HCEC 1CT (cell line): ENCODE measurements around the gene REM2.
"Not testable (repeated sequence)": the region's sequence is repeated elsewhere in the genome, so short reads cannot be mapped to it uniquely, and the experiment has no call there.

ENCODE experiments used
- DNase-seq: peaks from one replicate; pipeline ENCODE4 v3.0.0-alpha.2; 2017

The REM2 gene

DNA sequence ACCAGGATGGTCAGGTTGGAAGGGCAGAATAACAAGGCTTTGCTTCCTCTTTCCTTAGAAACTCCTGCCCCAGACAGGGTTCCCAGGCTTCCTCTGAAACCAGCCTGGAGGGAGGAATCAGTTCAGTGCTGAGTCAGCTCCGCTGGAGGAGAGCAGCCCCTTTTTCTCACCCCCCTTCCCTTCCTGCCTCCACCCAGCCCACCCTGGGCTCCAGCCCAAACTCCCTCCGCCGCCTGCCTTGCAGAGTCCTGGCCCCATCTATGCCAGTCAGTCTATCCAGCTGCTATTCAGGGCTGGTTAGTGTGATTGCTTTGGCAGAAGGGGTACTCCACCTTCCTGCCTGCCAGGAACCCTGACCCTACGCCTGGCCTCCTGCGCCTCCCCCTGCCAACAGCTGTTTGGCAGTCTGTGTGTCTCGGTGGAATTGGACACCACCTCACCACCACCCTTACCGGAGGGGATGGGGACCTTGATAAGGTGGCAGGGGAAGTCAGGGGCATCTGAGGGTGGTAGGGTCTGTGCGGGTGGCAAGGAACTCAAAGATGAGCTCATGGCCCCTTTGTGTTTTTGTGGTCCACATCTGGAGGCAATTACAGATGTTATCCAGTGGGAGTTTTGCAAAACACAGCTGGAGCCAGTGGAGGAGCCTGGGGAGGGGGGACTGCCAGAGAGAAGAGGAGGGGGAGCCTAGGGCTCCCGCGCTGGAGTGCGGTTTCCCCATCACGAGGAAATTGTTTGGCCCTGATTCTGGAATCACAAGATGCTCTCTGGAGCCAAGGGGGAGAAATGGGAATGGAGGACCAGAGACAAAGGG lies 34.5 kb upstream of the REM2 start:
- peak; percentile 88 for DNase-seq

DNA sequence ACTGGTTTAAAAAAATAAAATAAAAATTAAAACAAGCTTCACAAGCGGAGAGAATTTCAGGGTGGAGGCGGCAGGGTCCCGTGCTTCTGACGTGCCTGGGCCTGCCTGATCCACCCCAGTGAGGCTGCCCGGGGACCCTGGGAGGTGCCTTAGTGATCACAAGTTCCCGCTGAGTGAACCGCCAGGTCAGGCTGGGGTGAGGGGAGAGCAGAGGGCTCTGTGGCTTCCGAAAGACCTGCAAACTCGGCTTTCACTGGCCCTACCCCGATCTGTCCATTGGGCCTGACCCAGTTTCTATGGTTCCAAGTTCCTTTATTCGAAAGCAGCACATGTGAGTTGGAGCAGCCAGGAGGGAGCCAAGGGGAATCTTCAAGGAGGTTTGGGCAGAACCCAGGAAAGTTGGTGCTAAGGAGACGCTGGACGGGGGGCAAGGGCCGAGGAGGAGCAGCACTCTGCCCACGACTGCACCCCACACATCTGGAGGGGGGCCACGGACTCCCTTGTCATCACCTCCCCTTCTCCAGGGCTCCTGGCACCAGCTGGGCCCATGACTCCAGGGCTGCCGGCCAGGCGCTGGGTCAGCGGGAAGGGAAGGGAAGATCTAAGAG lies 33.7 kb upstream of the REM2 start:
- peak; percentile 38 for DNase-seq

DNA sequence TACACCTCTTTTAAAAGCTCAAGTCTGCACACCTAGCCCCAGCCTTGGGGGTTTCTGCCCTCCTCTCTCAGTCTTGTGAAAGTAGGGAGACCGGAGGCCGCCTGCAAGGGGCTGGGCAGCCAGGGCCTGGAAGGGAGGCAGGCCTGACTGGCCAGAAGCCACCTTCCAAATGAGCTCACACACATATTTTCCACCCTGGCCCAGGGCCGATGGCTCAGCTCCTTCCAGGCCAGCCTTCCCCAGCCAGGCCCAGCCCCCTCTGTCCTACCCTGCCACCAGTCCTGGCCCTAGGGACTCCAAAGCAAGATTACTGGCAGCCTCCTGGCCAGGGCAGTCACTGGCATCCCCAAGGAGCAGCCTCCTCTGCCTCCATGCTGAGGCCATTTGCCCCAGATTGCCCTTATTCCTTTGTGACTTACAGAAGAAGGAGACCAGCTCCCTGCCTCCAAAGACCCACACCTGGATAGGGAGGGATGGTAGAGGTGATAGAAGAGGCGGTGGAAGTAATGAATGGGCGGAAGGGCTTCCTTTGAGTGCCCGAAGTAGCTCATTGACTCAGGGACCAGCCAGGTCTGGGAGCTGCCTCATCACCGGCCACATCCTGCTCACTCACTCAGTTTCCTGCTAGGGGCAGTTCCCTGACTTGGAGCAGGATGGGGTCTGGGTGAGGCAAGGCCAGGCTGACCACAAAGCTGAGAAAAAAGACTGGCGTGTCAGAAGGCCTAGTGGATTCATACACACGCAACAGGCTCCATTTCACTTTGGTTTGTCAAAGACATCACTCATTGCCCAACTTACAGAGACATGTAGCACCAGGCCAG lies 31.9 kb upstream of the REM2 start:
- DNase-seq: peak; percentile 99

DNA sequence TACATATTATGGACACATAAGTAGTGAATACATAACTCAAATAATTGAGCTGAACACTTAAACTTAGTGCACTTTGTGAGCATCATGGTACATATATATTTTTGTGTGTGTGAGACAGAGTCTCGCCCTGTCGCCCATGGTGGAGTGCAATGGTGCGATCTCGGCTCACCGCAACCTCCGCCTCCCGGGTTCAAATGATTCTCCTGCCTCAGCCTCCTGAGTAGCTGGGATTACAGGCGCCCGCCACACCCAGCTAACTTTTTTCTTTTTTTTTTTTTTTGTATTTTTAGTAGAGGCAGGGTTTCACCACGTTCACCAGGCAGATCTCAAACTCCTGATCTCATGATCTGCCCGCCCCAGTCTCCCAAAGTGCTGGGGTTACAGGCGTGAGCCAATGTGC lies 30.8 kb upstream of the REM2 start:
- not testable (repeated sequence) for DNase-seq

DNA sequence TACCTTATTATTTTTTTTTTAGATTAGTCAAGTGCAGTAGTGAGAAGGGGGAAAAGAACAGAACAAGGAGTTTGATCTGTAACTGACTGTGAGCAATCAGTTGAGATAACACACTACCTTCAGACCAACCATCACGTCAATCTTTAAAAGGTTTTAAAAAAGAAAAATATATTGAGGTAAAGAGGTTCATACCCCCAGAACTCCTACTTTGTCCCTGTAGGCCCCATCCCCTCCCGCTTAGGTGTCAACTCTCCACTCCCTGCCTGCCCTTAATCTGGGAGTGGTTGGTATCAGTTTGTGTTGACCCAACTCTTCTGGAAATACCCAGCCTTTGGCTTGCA lies 30.5 kb upstream of the REM2 start:
- no peak for DNase-seq

DNA sequence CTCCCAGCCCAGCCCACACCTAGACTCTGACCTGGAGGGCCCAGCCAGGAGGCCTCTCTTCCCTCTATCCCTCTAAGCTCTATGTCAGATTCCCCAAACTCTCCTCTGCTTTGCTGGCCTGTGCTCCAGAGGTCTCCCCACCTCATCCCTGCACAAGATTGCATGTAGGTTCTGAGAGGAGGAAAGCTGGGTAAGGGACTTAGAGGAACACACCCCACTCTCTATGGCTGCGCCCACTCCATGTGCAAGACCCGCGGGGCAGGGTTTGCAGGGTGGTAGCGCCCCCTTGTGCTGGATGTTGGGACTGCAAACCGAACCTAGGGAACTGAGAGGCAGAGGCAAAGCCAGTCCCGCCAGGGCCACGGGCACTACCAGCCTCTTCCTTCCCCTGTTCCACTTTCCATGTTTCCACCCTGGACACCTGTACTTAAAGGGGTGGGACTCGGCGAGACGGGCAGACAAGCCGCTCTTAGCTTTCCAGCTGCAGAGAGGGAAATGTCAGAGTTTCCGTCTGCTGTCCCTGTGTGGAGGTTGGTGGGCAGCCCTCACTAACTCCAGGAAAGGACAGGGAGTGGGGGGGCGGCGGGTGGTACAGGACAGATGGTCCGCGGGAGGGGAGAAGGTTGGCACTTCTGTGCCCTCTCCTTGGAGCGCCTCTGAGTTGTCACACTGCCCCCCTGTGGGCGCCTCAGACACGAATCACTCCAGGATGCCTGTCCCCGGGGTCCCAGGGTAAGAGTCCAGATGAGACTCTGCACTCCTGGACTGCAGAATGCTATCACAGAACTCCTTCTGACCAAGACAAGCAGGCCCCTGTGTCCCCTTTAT lies 29.9 kb upstream of the REM2 start:
- DNase-seq: peak; percentile 72

DNA sequence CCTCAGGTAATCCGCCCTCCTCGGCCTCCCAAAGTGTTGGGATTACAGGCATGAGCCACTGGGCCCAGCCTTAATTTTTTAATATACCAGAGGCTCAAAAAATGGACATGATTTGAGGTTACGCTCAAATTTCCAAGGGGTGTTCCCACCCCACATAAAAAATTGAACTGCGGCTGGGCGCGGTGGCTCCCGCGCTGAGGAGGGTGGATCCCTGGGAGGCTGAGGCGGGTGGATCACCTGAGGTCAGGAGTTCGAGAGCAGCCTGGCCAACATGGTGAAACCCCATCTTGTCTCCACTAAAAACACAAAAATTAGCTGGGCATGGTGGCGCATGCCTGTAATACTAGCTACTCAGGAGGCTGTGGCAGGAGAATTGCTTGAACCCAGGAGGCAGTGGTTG lies 28.7 kb upstream of the REM2 start:
- DNase-seq: not testable (repeated sequence)

DNA sequence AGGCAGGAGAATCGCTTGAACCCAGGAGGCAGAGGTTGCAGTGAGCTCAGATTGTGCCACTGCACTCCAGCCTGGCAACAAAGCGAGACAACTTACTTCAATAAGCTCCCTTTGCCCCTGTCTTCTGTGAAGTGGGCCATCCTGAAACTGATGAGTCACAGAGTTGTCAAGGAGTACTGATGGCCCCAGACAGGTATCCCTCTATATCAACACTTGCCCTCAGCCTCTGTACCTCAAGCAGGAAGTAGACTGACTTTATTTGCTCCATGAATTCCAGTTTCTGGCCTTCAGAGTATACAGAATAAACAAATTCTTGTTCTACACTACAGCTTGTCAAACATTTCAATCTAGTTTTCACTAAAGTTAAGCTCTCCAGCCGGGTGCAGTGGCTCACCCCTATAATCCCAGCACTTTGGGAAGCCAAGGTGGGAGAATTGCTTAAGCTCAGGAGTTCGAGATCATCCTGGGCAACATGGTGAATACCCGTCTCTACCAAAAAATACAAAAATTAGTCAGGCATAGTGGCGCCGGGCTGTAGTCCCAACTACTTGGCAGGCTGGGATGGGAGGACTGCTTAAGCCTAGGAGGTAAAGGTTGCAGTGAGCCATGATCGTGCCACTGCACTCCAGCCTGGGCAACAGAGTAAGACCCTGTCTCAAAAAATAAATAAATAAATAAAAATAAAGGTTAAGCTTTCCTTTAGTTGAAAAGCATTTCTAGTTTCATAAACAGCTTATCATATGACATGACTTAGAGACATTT lies 27.9 kb upstream of the REM2 start:
- no peak for DNase-seq

DNA sequence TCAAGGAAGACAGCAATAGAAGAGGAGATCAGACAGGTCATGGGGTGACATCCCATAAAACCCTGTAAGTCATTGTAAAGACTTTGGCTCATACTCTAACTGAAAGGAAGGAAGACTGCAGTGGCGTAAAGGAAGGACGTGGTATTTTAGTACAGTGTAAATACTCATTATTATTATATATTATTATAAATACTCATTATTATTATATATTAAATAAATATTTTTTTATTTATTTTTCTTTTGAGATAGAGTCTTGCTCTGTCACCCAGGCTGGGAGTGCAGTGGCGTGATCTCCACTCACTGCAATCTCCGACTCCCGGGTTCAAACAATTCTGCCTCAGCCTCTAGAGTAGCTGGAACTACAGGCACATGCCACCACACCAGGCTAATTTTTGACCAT lies 26.6 kb upstream of the REM2 start:
- DNase-seq: no peak

DNA sequence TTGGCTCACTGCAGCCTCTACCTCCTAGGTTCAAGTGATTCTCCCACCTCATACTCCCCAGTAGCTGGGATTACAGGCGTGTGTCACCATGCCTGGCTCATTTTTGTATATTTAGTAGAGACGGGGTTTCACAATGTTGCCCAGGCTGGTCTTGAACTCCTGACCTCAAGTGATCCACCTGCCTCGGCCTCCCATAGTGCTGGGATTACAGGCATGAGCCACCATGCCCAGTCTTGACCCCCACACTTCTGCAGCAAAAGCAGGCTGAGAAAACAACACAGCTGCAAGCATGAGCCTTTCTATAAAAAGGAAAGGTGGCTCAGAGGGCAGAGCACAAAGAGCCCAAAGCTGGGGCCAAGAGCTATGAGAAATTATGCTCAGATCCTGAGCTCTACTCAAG lies 22.6 kb upstream of the REM2 start:
- DNase-seq: not testable (repeated sequence)

DNA sequence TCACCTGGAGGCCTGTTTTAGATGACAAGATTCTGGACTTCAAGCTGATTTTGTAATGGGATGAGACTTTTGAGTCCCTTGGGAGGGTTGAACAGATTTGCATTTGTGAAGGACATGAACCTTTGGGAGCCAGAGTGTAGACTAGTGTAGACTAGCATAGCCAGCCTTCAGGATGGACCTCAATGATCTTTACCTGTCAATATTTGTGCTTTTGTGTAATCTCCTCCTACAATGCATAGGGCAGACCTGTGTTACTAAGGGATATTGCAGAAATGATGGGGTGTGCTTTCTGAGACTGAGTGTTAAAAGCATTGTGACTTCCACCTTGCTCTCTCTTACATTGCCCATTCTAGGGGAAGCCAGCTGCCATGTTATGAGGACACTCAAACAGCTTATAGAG lies 21.4 kb upstream of the REM2 start:
- no peak for DNase-seq

DNA sequence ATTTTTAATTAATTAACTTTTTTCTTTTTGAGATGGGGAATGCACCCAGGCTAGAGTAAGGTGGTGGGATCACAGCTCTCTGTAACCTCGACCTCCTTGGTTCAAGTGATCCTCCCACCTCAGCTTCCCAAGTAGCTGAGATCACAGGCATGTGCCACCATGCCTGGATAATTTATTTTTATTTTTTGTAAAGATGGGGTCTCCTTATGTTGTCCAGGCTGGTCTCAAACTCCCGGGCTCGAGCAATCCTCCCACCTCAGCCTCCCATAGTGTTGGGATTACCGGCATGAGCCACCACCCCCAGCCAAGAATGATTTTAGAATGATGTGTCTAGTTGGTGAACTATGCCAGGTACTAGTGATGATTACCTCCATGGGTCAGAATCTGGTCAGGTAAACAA lies 18.0 kb upstream of the REM2 start:
- no peak for DNase-seq

DNA sequence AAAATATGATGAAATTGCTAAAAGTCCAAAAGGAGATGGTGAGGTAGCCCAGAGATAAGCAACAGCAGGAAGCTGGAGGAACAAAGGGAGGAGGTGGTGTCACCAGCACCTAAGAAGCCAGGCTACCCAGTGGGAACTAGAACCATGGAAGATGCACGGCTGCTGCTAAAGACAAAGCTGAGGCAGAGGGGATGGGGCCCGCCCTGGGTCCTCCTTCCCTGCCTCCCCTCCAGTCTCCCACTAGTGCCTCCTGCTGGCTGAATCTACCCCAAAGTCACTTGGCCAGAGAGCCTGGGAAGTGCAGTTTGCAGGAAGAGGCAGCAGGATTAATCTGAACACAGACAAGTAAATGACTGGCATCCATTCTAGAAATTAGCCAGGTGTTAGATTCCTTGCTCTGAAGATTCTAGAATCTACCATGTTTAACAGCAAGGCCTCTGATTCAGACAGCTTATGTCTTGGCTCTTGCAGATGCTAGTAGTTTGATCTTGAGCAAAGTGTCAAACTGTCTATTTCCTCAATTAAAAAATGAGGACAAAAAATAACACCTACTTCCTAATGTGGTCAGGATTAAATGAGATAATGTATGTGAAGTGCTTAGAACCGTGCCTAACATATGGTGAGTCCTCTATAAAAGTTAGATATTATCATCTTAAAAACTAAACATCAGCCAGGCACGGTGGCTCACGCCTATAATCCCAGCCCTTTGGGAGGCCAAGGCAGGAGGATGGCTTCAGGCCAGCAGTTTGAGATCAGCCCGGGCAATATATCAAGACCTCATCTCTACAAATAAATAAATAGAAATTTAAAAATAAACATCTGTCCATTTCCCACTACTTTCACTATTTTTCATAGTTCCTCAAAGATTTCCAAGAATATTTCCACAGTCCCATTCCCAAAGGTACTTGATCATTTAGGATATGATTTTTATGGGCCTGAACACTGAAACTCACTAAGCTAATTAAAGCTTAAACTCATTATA lies 17.3 kb upstream of the REM2 start:
- DNase-seq: no peak

DNA sequence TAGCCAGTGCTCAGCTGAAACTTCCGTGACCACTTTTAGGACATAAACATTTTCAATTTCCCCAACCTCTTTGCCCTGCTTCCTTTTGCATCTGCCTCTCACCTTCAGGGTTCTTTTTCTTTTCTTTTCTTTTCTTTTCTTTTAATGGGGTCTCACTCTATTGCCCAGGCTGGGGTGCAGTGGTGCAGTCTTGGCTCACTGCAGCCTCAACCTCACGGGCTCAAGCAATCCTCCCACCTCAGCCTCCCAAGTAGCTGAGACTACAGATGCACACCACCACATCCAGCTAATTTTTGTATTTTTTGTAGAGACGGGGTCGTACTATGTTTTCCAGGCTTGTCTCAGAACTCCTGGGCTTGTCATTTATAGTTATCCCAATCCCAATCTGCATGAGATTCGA lies 16.1 kb upstream of the REM2 start:
- no peak for DNase-seq

DNA sequence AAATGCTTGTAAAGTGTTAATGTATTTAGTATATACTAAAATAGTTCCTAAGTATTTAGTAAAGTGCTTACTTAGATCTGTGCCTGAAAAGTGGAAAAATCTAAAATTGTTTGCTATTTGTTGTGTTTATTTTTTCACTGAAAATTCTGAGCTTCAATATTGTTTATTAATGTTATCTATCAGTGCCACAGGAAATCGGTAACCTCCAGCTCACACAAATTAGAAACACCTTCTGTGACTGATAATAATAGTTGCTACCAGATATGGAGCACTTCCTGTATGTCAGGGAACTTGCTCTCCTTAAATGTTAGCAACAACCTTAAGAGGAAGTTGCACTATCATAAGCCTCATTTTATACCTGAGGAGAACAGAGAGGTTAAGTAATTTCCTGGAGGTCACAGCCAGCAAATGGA lies 12.2 kb upstream of the REM2 start:
- no peak for DNase-seq

DNA sequence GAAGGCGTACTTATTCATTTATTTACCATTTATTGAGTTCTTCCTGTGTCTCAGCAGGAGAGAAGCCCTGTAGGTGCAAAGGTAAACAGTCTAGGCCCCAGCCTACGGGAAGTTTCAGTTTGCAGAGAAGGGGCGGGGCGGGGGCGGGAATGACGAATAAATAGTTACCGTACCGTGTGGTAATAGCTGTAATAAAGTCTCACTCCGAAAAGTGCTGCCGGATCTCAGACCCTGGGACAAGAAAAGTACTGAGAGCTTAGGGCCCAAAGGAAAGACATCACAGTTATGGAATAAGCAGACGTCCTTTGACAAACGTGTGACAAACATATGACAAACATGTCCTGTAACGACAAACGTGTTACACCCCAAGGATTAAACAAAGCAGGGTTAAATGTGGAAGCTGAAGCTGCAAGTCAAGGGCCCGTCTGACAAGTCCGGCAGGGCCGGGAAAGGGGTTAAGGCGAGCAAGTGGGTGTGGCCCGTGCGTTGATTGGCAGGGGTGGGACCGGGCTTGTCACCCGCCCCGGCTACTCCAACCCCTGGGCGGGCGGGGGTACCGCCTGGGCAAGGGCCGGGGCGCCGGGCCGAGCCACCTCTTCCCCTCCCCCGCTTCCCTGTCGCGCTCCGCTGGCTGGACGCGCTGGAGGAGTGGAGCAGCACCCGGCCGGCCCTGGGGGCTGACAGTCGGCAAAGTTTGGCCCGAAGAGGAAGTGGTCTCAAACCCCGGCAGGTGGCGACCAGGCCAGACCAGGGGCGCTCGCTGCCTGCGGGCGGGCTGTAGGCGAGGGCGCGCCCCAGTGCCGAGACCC lies 11.6 kb upstream of the REM2 start, which contains the start of gene LRP10:
TSS of gene LRP10 (plus strand) at position 517 of the 809 bp plus-strand sequence. CDS start 564 bp downstream, outside the sequence.
- peak; percentile 85 for DNase-seq

DNA sequence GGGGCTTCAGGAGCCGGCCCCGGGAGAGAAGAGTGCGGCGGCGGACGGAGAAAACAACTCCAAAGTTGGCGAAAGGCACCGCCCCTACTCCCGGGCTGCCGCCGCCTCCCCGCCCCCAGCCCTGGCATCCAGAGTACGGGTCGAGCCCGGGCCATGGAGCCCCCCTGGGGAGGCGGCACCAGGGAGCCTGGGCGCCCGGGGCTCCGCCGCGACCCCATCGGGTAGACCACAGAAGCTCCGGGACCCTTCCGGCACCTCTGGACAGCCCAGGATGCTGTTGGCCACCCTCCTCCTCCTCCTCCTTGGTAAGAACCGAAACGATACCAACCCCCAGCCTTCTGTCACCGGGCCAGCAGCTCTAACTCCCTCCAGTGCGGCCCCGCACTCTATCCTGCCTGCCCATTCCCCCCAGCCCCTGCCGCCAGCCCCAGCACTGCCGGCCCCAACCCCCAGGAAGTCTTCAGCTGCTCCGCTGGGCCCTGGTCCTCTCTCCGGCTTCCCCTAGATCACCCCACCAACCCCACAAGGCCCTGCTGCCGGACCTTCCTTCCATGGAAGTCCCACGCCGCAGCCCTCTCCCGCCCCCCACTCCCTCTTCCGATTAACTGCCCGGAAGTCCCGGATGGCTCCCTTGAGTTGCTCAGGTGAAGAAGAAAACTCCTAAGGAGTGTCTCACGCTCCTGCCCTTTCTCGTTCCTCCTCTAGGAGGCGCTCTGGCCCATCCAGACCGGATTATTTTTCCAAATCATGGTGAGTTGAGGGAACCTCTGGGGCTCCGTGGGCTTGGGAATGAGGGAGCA lies 10.8 kb upstream of the REM2 start:
- peak; percentile 67 for DNase-seq

DNA sequence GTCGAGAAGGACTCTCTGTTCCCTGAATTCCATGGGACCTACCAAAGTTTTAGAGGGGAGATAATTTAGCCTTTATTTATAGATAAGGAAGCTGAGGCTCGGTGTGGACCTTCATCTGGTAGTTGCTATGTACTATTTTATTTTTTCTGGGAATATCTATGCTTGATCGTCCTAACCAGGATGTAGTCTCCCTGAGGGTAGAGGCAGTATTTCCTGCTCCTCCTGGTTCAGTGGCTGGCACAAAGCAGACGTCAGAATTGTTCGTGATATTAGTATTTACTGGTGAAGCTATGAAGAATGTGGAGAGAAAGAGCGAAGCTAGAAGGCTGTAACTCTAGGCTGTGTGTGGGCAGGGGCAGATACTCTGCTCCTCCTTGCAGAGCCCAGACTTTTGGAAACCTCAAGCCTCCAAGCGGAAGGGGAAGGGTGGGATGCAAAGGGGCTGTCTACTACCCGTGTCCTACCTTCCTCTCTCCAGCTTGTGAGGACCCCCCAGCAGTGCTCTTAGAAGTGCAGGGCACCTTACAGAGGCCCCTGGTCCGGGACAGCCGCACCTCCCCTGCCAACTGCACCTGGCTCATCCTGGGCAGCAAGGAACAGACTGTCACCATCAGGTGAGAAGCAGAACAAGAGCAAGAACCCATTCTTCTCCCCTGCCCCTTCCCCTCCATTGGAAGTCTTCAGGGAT lies 10.0 kb upstream of the REM2 start:
- DNase-seq: no peak
